HEK293T (cell line): ENCODE data around the gene KCNH6.

Experiments
- CTCF ChIA-PET: fragments of 350-600 bp; formaldehyde crosslinking; extraction: SDS; loops from one replicate; lab custom pipeline; 2021; ENCODE audit warnings: antibody characterized with exemption, inconsistent platforms; lab: Yijun Ruan, JAX
- POLR2A ChIA-PET: fragments of 350-600 bp; formaldehyde crosslinking; extraction: SDS; loops from one replicate; lab custom pipeline; 2020; ENCODE audit warnings: antibody characterized with exemption, inconsistent platforms; lab: Yijun Ruan, JAX
- DNase-seq: peaks from one replicate; pipeline ENCODE4 v3.0.0; 2012; ENCODE audit warnings: mixed read lengths; ENCODE audit errors: extremely low spot score
- ARNT ChIP-seq: fragments of 450-650 bp; IDR thresholded peaks from 2 replicates; pipeline ENCODE4 v1.6.1; 2017; ENCODE audit warnings: mild to moderate bottlenecking
- BHLHE40 ChIP-seq: fragments of 450-650 bp; IDR thresholded peaks from 2 replicates; pipeline ENCODE4 v1.6.1; 2016; ENCODE audit warnings: mild to moderate bottlenecking, moderate library complexity, borderline replicate concordance
- CTBP1 ChIP-seq: fragments of 450-650 bp; IDR thresholded peaks from 2 replicates; pipeline ENCODE4 v1.6.1; 2016; ENCODE audit warnings: borderline replicate concordance
- ELF4 ChIP-seq: fragments of 450-650 bp; IDR thresholded peaks from 2 replicates; pipeline ENCODE4 v1.6.1; 2017; ENCODE audit warnings: antibody characterized with exemption
- FOXA1 ChIP-seq: fragments of 450-650 bp; IDR thresholded peaks from 2 replicates; pipeline ENCODE4 v1.6.1; 2016; ENCODE audit warnings: mild to moderate bottlenecking
- FOXK2 ChIP-seq: fragments of 450-650 bp; IDR thresholded peaks from 2 replicates; pipeline ENCODE4 v1.6.1; 2016; ENCODE audit warnings: mild to moderate bottlenecking
- FOXM1 ChIP-seq: fragments of 450-650 bp; IDR thresholded peaks from 2 replicates; pipeline ENCODE4 v1.6.1; 2017; ENCODE audit warnings: mild to moderate bottlenecking, borderline replicate concordance
- HDGF ChIP-seq: fragments of 450-650 bp; IDR thresholded peaks from 2 replicates; pipeline ENCODE4 v1.6.1; 2017; ENCODE audit warnings: antibody characterized with exemption, borderline replicate concordance
- L3MBTL2 ChIP-seq: fragments of 450-650 bp; conservative IDR thresholded peaks from 2 replicates; pipeline ENCODE4 v1.6.1; 2016; ENCODE audit warnings: mild to moderate bottlenecking
- LEF1 ChIP-seq: fragments of 450-650 bp; IDR thresholded peaks from 2 replicates; pipeline ENCODE4 v1.6.1; 2017; ENCODE audit warnings: mild to moderate bottlenecking, borderline replicate concordance
- NFRKB ChIP-seq: fragments of 450-650 bp; IDR thresholded peaks from 2 replicates; pipeline ENCODE4 v1.6.1; 2016; ENCODE audit warnings: mild to moderate bottlenecking, moderate library complexity
- SP1 ChIP-seq: fragments of 450-650 bp; IDR thresholded peaks from 2 replicates; pipeline ENCODE4 v1.6.1; 2017
- SUZ12 ChIP-seq: fragments of 450-650 bp; IDR thresholded peaks from 2 replicates; pipeline ENCODE4 v1.6.1; 2016; ENCODE audit warnings: mild to moderate bottlenecking
- TARDBP ChIP-seq: fragments of 450-650 bp; IDR thresholded peaks from 2 replicates; pipeline ENCODE4 v1.6.1; 2016
- ZNF384 ChIP-seq: fragments of 450-650 bp; IDR thresholded peaks from 2 replicates; pipeline ENCODE4 v1.6.1; 2016
- TF ChIP-seq, protein P1 (sequence below): fragments of 450-650 bp; IDR thresholded peaks from 2 replicates; pipeline ENCODE4 v1.6.1; 2016

Gene KCNH6, protein sequence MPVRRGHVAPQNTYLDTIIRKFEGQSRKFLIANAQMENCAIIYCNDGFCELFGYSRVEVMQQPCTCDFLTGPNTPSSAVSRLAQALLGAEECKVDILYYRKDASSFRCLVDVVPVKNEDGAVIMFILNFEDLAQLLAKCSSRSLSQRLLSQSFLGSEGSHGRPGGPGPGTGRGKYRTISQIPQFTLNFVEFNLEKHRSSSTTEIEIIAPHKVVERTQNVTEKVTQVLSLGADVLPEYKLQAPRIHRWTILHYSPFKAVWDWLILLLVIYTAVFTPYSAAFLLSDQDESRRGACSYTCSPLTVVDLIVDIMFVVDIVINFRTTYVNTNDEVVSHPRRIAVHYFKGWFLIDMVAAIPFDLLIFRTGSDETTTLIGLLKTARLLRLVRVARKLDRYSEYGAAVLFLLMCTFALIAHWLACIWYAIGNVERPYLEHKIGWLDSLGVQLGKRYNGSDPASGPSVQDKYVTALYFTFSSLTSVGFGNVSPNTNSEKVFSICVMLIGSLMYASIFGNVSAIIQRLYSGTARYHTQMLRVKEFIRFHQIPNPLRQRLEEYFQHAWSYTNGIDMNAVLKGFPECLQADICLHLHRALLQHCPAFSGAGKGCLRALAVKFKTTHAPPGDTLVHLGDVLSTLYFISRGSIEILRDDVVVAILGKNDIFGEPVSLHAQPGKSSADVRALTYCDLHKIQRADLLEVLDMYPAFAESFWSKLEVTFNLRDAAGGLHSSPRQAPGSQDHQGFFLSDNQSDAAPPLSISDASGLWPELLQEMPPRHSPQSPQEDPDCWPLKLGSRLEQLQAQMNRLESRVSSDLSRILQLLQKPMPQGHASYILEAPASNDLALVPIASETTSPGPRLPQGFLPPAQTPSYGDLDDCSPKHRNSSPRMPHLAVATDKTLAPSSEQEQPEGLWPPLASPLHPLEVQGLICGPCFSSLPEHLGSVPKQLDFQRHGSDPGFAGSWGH

DNA sequence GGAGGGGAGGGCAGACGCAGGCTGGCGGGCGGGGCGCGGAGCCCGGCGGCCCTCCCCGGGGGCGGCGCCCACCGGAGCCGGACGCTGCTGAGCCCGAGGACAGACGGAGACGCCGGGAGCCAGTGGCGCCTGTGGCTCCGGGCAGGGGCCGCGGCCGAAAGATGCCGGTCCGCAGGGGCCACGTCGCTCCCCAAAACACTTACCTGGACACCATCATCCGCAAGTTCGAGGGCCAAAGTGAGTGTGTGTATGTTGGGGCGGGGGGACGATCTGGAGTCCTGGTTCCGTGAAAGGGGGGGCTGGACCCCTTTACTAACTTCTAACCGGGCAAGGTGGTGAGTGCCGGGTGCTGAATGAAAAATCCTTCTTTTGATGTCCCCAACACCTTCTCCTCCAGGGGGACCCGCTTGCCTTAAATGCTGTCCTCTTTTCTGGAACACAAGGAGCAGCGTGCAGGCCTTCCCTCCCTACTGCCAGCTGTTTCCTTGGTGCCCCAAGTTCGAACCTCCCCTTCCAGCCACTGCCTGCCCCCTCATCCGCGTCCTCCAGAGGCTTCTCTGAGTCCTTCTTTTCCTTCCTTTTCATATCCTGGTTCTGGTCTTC is at the start of gene KCNH6:
Gene KCNH6 (plus strand): TSS at position 106 of the 603 bp plus-strand sequence. CDS start 56 bp downstream, at position 162.
- no peak for TF ChIP-seq HDGF
- TF ChIP-seq NFRKB, result no peak
- no peak for TF ChIP-seq ZNF384
- no peak for TF ChIP-seq L3MBTL2
- TF ChIP-seq ELF4, result no peak
- no peak for TF ChIP-seq CTBP1
- TF ChIP-seq TARDBP, result no peak
- no peak for TF ChIP-seq SP1
- TF ChIP-seq FOXA1, result no peak
- no peak for TF ChIP-seq LEF1
- CTCF ChIA-PET, result interaction anchor here (0.6 kb wide), 1 partner anchor 32 kb away, joined by 3 read pairs; no protein-coding TSS in a partner anchor
- POLR2A ChIA-PET, result interaction anchor here (1.3 kb wide), 1 partner anchor 78 kb away, joined by 6 read pairs; the partner anchor contains the start of gene TACO1
- no peak for DNase-seq

DNA sequence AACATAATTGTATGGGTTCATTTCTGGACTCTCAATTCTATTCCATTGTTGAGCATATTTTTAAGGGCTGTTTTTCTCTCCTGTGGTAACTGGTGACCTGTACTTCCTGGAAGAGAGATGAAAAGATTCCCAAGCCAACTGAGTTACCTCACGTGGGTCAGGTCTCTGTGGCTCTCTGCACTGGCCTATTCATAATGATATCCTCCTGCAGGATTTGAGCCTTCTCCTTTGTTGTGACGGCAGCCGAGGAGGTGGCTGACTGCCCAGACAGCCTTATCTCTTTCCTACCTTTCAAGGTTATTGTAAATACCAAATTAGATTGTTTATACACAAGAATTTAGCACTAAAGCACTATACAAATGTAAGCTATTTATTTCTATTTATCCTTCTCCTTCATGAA is 49.0 kb upstream of the KCNH6 start:
- ChIA-PET CTCF (no interaction called here), POLR2A (no interaction called here)
- TF ChIP-seq BHLHE40, result no peak
- TF ChIP-seq ARNT, result no peak
- no peak for TF ChIP-seq HDGF
- no peak for TF ChIP-seq FOXM1
- TF ChIP-seq LEF1, result no peak
- TF ChIP-seq ELF4, result no peak
- no peak for TF ChIP-seq TARDBP
- no peak for TF ChIP-seq NFRKB
- TF ChIP-seq SP1, result no peak
- no peak for TF ChIP-seq FOXA1
- no peak for TF ChIP-seq FOXK2
- no peak for TF ChIP-seq ZNF384
- TF ChIP-seq, protein P1, sequence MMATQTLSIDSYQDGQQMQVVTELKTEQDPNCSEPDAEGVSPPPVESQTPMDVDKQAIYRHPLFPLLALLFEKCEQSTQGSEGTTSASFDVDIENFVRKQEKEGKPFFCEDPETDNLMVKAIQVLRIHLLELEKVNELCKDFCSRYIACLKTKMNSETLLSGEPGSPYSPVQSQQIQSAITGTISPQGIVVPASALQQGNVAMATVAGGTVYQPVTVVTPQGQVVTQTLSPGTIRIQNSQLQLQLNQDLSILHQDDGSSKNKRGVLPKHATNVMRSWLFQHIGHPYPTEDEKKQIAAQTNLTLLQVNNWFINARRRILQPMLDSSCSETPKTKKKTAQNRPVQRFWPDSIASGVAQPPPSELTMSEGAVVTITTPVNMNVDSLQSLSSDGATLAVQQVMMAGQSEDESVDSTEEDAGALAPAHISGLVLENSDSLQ, result no peak
- TF ChIP-seq L3MBTL2, result no peak
- TF ChIP-seq SUZ12, result no peak
- no peak for TF ChIP-seq CTBP1
- DNase-seq, result no peak

DNA sequence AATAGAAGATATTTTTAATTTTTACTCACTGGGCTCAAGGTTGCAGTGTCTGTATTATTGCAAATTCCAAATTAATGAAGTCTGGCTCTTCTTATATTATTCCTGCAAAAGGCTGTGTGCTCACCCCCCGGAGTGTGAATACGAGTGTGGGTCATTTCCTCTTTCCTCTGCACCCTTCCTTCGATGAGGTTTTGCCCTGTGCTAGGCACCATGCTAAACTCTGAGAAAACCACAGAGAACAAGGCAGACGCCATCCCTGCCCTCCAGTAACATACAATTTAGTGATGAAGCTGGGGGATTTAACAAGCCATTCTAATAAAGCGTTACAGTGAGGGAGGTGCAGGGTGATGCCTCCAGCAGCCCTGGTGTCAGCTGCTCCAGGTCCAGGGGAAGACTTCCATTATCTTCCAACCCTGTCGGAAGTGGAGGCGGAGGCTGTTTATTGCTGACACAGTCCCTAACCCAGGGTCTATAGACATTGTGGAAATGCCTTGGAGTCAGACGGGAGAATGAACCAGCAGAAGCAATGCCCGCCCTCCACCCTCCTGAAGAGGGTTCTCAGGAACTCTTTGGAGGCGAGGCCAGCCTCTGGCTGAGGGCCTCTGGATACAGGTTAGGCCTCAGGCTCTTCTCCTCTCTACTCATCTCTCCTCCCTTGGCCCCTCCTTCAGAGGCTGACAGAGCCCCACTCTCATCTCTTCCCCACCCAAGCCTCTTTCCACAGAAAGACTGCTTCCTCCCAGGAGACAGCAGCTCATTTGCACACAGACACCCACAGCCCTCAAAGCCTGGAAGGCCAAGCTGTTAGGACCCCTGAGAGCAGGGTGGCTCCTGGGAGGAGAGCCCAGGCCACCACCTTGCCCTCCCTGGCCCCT is 48.3 kb upstream of the KCNH6 start:
- ChIA-PET CTCF (no interaction called here), POLR2A (no interaction called here)
- TF ChIP-seq ZNF384, result no peak
- no peak for TF ChIP-seq ARNT
- no peak for TF ChIP-seq FOXK2
- no peak for TF ChIP-seq FOXA1
- TF ChIP-seq HDGF, result no peak
- TF ChIP-seq FOXM1, result no peak
- TF ChIP-seq NFRKB, result no peak
- no peak for TF ChIP-seq LEF1
- TF ChIP-seq CTBP1, result no peak
- no peak for TF ChIP-seq TARDBP
- no peak for TF ChIP-seq L3MBTL2
- TF ChIP-seq BHLHE40, result no peak
- no peak for TF ChIP-seq ELF4
- no peak for DNase-seq

DNA sequence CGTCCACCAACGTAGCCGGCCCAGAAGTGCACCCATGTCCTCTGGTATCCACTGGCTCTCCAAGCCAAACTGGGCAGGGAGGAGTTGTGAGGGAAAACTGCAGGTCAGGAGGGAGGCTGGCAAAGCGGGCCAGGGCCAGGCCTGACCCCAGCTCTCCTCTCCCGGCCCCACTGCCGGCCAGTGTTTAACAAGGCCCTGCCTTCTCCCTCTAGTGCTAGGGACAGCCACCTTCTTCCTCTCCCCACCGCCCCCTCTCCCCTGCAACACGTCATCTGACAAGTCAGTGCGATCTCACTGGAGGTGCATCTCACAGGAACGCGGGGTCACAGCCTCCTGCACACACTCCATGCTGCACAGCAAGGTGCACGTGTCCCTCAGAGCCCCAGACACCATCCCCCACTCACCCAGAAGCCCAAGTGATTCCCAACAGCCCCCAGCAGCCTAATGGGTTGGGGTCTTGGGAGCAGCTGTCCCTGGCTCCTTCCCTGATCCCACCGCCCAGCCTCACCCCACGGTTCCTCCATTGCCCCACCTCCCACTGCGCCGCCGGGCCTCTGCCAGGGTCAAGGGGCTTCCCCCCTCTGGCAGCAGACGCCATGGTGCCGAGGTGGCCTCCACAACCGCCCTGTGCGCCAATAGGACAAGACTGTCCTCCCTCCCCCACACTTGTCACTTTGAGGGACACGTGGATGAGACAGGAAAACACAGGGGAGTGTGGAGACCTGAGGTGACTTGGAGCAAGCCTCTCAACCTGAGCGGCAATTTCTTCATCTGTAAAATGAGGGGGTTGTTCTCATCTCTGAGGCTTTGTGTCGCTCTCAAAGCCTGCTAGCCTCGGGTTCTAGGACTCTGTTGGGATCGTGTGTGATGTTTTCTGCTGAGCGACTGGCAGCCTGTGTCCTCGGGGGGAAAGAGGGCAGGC is 47.4 kb upstream of the KCNH6 start:
- ChIA-PET POLR2A (interaction anchor here (0.8 to 1.6 kb wide), 6 partner anchors 23 to 50 kb away, joined by 3 to 8 read pairs (median 4); no protein-coding TSS in a partner anchor), CTCF (interaction anchor here (0.5 to 1.2 kb wide), 4 partner anchors 33 to 706 kb away, joined by 3 to 4 read pairs (median 3); no protein-coding TSS in a partner anchor)
- TF ChIP-seq ARNT (no peak), FOXM1 (no peak), TARDBP (no peak), HDGF (no peak), LEF1 (no peak), CTBP1 (no peak), ELF4 (no peak), ZNF384 (no peak), NFRKB (no peak), SUZ12 (no peak)
- TF ChIP-seq, protein P1, result no peak
- no peak for DNase-seq
